ENCODE measurements around the gene TRAF5. TPM values are rescaled to one million over a fixed set of nuclear protein-coding genes. Genes with fewer than 3 reads are reported as not detected.

Gene TRAF5
- total RNA-seq, 4 donors from 2014 or later = 1.3 to 11.7 (median 4.3) TPM

GRCh38 chr1:211420845-211421454, 94.3 kb downstream of the TRAF5 start:
- no peak overlapping the region for H3K27ac ChIP-seq
- no peak for DNase-seq (ENCODE audit: low spot score in 2 of 2)
- peaks cover 6% of the 10 kb centered on the region for H3K27me3 ChIP-seq
- no peaks in the 10 kb centered on the region for H3K9me3 ChIP-seq
- WGBS = 82% methylated on average over 2 of the region's 2 CpGs
- no peak overlapping the region for H3K4me3 ChIP-seq
- peaks cover 7% of the 10 kb centered on the region for H3K4me1 ChIP-seq
- no peak for TF ChIP-seq EP300 (IDR thresholded peaks at IDR 0.05)
- no peaks in the 10 kb centered on the region for H3K36me3 ChIP-seq

GRCh38 chr1:211424018-211424417, 97.4 kb downstream of the TRAF5 start:
- Histone ChIP-seq H3K9me3 (no peaks in the 10 kb centered on the region), H3K4me1 (no peaks in the 10 kb centered on the region)
- WGBS = 95% methylated on average over 1 of the region's 1 CpG

More at GRCh38 chr1:211424018-211424417, 97.4 kb downstream of the TRAF5 start:
- Histone ChIP-seq H3K27ac (no peak overlapping the region), H3K27me3 (no peaks in the 10 kb centered on the region), H3K4me3 (no peak overlapping the region), H3K36me3 (peaks cover 4% of the 10 kb centered on the region)
- TF ChIP-seq EP300 (IDR thresholded peaks at IDR 0.05) (no peak), POLR2A (IDR thresholded peaks at IDR 0.05) (no peak)
- DNase-seq (ENCODE audit: low spot score in 2 of 2) = no peak

Other genes starting within 250 kb of the TRAF5 start
- 1 to 10 TPM in 1 of 4 donors, not detected in 3; 1.1 TPM for gene KCNH1, start 192.7 kb upstream of the TRAF5 start, total RNA-seq
- gene RCOR3, start 67.5 kb upstream of the TRAF5 start, total RNA-seq = 100 to 1,000 TPM in 1 of 4 donors, 10 to 100 TPM in 3; 24.9 to 151 (median 42.9) TPM
- gene RD3, start 165.3 kb downstream of the TRAF5 start, total RNA-seq = not detected